Mammary epithelial cell (primary cell): ENCODE results near the gene TOP3A.

ENCODE experiments used
- CTCF ChIP-seq, 2 donors: IDR thresholded peaks in 1 of 2; conservative IDR thresholded peaks in 1 of 2; 2 replicates each; pipeline ENCODE4 v1.5.1; 2011 to 2012; ENCODE audit warnings: inconsistent platforms in 2 of 2, low read length in 2 of 2, mild to moderate bottlenecking in 2 of 2, control low read depth in 1 of 2, low read depth in 1 of 2; ENCODE audit not compliant: insufficient read depth in 1 of 2; ENCODE audit errors: extremely low read depth in 1 of 2
- EZH2 ChIP-seq: IDR thresholded peaks from 2 replicates; pipeline ENCODE4 v1.6.1; 2012; ENCODE audit warnings: low read length, inconsistent platforms, borderline replicate concordance

DNA sequence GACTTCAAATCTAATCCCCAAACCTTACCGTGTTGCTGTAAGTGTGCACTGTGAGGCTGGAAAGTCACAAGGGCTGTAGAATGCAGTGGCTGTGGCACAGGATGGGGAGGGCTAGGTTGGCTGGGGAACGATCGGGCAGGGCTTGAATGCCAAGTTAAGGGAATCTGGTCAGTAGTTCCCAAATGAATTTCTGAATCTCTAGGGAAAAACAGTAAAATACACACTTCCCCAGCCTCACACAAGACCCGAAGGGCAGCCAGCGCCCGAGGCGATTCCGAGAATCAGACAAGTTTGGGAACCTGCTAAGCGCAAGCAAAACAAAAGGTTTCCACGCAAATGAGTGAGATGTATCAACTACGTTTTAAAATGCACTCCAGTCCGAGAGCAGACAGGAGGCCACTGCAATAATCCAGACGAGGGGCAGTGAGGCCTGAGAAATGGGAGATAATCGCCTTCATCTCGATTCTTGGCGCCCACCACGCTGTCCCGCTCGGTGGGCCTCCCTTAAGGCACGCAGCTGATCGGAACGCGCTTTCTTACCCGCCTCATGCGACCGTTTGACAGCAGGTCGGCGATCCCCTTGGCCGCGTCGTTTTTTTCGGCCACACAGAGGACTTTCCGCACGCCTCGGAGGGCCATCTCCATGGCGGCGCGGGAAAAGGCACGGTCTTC is 599 bp downstream of the TOP3A start:
- TF ChIP-seq CTCF (conservative IDR thresholded peaks at IDR 0.05 in 1 of 2, IDR thresholded peaks at IDR 0.05 in 1 of 2; ENCODE audit: extremely low read depth in 1 of 2, insufficient read depth in 1 of 2, low read depth in 1 of 2, low read length in 2 of 2), result no peak
- no peak for TF ChIP-seq EZH2
